ENCODE data around the gene MTMR12. TPM values are rescaled to one million over a fixed set of nuclear protein-coding genes. Genes with fewer than 3 reads are reported as not detected.

The MTMR12 gene
- total and polyA plus RNA-seq, 2 experiments from 2014 or later, result 18.3 to 51.6 TPM

DNA sequence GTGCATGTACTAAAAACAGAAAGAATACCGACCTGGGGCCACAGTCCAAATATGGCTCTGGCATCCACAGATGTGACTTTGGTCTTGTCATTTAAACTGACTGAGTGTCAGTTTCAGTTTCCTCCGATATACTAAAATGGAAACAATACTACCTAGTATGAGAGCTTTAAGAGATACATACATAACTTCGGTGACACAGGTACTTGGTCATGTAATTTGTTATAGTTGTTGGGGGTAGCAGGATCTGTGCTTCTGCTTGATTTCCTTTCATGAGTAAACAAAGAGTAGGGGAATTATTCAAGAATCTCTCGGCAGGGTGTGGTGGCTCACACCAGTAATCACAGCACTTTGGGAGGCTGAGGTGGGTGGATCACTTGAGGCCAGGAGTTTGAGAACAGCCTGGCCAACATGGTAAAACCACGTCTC, 32.1 kb downstream of the MTMR12 start:
- no peak overlapping the region for H2AFZ ChIP-seq
- no peak overlapping the region for H3K27ac Mint-ChIP-seq
- H3K9me3 Mint-ChIP-seq, result no peaks in the 10 kb centered on the region
- H4K20me1 ChIP-seq (replicated peaks; ENCODE audit: insufficient read depth), result no peaks in the 10 kb centered on the region
- DNase-seq (ENCODE audit: low spot score) (no peak), ATAC-seq (no peak)
- no peak overlapping the region for H3K4me3 ChIP-seq
- peaks cover 10% of the 10 kb centered on the region for H3K27me3 Mint-ChIP-seq (ENCODE audit: insufficient read depth, low read depth, poor library complexity)
- no peak overlapping the region for H3K4me3 Mint-ChIP-seq
- H3K4me2 ChIP-seq, result no peak overlapping the region
- peaks cover 60% of the 10 kb centered on the region for H3K4me1 ChIP-seq (ENCODE audit: insufficient read depth)
- peak overlapping the region; percentile 47; the same call in 1 of the 2 replicates for H3K27ac ChIP-seq (ENCODE audit: low read depth)
- peaks cover 45% of the 10 kb centered on the region for H3K36me3 Mint-ChIP-seq (ENCODE audit: low read depth)
- H3K9me2 ChIP-seq (ENCODE audit: insufficient read depth), result no peaks in the 10 kb centered on the region
- no peaks in the 10 kb centered on the region for H3K36me3 ChIP-seq (ENCODE audit: insufficient read depth)
- H3K27me3 ChIP-seq (ENCODE audit: insufficient read depth), result no peaks in the 10 kb centered on the region
- H3K79me2 ChIP-seq (replicated peaks; ENCODE audit: insufficient read depth), result peaks cover 75% of the 10 kb centered on the region
- H3K4me1 Mint-ChIP-seq, result peaks cover 63% of the 10 kb centered on the region
- TF ChIP-seq, protein P1, sequence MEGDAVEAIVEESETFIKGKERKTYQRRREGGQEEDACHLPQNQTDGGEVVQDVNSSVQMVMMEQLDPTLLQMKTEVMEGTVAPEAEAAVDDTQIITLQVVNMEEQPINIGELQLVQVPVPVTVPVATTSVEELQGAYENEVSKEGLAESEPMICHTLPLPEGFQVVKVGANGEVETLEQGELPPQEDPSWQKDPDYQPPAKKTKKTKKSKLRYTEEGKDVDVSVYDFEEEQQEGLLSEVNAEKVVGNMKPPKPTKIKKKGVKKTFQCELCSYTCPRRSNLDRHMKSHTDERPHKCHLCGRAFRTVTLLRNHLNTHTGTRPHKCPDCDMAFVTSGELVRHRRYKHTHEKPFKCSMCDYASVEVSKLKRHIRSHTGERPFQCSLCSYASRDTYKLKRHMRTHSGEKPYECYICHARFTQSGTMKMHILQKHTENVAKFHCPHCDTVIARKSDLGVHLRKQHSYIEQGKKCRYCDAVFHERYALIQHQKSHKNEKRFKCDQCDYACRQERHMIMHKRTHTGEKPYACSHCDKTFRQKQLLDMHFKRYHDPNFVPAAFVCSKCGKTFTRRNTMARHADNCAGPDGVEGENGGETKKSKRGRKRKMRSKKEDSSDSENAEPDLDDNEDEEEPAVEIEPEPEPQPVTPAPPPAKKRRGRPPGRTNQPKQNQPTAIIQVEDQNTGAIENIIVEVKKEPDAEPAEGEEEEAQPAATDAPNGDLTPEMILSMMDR (conservative IDR thresholded peaks at IDR 0.05; ENCODE audit: low read depth in 2 of 2), result no peak
- TF ChIP-seq, protein P2, sequence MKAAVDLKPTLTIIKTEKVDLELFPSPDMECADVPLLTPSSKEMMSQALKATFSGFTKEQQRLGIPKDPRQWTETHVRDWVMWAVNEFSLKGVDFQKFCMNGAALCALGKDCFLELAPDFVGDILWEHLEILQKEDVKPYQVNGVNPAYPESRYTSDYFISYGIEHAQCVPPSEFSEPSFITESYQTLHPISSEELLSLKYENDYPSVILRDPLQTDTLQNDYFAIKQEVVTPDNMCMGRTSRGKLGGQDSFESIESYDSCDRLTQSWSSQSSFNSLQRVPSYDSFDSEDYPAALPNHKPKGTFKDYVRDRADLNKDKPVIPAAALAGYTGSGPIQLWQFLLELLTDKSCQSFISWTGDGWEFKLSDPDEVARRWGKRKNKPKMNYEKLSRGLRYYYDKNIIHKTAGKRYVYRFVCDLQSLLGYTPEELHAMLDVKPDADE (IDR thresholded peaks at IDR 0.05), result no peak
- TF ChIP-seq EZH2phosphoT487 (IDR thresholded peaks at IDR 0.05; ENCODE audit: unreplicated experiment), result no peak
- no peak for TF ChIP-seq JUNB (IDR thresholded peaks at IDR 0.05; ENCODE audit: unreplicated experiment)
- TF ChIP-seq, protein P3, sequence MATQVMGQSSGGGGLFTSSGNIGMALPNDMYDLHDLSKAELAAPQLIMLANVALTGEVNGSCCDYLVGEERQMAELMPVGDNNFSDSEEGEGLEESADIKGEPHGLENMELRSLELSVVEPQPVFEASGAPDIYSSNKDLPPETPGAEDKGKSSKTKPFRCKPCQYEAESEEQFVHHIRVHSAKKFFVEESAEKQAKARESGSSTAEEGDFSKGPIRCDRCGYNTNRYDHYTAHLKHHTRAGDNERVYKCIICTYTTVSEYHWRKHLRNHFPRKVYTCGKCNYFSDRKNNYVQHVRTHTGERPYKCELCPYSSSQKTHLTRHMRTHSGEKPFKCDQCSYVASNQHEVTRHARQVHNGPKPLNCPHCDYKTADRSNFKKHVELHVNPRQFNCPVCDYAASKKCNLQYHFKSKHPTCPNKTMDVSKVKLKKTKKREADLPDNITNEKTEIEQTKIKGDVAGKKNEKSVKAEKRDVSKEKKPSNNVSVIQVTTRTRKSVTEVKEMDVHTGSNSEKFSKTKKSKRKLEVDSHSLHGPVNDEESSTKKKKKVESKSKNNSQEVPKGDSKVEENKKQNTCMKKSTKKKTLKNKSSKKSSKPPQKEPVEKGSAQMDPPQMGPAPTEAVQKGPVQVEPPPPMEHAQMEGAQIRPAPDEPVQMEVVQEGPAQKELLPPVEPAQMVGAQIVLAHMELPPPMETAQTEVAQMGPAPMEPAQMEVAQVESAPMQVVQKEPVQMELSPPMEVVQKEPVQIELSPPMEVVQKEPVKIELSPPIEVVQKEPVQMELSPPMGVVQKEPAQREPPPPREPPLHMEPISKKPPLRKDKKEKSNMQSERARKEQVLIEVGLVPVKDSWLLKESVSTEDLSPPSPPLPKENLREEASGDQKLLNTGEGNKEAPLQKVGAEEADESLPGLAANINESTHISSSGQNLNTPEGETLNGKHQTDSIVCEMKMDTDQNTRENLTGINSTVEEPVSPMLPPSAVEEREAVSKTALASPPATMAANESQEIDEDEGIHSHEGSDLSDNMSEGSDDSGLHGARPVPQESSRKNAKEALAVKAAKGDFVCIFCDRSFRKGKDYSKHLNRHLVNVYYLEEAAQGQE (IDR thresholded peaks at IDR 0.05; ENCODE audit: unreplicated experiment), result no peak
- TF ChIP-seq POLR2AphosphoS5 (IDR thresholded peaks at IDR 0.05; ENCODE audit: low read depth), result no peak
- no peak for TF ChIP-seq EZH2 (IDR thresholded peaks at IDR 0.05; ENCODE audit: low read depth, unreplicated experiment)
- no peak for TF ChIP-seq NANOG (IDR thresholded peaks at IDR 0.05; ENCODE audit: borderline replicate concordance)
- no peak for TF ChIP-seq ZNF331 (CRISPR knock-in tag; IDR thresholded peaks at IDR 0.05; ENCODE audit: low read depth)
- TF ChIP-seq STAT1 (IDR thresholded peaks at IDR 0.05; ENCODE audit: unreplicated experiment), result no peak
- TF ChIP-seq, protein P4, sequence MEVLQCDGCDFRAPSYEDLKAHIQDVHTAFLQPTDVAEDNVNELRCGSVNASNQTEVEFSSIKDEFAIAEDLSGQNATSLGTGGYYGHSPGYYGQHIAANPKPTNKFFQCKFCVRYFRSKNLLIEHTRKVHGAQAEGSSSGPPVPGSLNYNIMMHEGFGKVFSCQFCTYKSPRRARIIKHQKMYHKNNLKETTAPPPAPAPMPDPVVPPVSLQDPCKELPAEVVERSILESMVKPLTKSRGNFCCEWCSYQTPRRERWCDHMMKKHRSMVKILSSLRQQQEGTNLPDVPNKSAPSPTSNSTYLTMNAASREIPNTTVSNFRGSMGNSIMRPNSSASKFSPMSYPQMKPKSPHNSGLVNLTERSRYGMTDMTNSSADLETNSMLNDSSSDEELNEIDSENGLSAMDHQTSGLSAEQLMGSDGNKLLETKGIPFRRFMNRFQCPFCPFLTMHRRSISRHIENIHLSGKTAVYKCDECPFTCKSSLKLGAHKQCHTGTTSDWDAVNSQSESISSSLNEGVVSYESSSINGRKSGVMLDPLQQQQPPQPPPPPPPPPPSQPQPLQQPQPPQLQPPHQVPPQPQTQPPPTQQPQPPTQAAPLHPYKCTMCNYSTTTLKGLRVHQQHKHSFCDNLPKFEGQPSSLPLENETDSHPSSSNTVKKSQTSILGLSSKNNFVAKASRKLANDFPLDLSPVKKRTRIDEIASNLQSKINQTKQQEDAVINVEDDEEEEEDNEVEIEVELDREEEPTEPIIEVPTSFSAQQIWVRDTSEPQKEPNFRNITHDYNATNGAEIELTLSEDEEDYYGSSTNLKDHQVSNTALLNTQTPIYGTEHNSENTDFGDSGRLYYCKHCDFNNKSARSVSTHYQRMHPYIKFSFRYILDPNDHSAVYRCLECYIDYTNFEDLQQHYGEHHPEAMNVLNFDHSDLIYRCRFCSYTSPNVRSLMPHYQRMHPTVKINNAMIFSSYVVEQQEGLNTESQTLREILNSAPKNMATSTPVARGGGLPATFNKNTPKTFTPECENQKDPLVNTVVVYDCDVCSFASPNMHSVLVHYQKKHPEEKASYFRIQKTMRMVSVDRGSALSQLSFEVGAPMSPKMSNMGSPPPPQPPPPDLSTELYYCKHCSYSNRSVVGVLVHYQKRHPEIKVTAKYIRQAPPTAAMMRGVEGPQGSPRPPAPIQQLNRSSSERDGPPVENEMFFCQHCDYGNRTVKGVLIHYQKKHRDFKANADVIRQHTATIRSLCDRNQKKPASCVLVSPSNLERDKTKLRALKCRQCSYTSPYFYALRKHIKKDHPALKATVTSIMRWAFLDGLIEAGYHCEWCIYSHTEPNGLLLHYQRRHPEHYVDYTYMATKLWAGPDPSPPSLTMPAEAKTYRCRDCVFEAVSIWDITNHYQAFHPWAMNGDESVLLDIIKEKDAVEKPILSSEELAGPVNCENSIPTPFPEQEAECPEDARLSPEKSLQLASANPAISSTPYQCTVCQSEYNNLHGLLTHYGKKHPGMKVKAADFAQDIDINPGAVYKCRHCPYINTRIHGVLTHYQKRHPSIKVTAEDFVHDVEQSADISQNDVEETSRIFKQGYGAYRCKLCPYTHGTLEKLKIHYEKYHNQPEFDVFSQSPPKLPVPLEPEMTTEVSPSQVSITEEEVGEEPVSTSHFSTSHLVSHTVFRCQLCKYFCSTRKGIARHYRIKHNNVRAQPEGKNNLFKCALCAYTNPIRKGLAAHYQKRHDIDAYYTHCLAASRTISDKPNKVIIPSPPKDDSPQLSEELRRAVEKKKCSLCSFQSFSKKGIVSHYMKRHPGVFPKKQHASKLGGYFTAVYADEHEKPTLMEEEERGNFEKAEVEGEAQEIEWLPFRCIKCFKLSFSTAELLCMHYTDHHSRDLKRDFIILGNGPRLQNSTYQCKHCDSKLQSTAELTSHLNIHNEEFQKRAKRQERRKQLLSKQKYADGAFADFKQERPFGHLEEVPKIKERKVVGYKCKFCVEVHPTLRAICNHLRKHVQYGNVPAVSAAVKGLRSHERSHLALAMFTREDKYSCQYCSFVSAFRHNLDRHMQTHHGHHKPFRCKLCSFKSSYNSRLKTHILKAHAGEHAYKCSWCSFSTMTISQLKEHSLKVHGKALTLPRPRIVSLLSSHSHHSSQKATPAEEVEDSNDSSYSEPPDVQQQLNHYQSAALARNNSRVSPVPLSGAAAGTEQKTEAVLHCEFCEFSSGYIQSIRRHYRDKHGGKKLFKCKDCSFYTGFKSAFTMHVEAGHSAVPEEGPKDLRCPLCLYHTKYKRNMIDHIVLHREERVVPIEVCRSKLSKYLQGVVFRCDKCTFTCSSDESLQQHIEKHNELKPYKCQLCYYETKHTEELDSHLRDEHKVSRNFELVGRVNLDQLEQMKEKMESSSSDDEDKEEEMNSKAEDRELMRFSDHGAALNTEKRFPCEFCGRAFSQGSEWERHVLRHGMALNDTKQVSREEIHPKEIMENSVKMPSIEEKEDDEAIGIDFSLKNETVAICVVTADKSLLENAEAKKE (CRISPR knock-in tag; IDR thresholded peaks at IDR 0.05), result no peak
- no peak for TF ChIP-seq ZNF114 (CRISPR knock-in tag; IDR thresholded peaks at IDR 0.05)
- TF ChIP-seq CREB1 (CRISPR knock-in tag; IDR thresholded peaks at IDR 0.05; ENCODE audit: low read depth), result no peak
- H3F3A ChIP-seq (replicated peaks; ENCODE audit: low read depth), result no peaks in the 10 kb centered on the region; the same call in 1 of the 2 replicates

All from GM23338 (cell line).